GM18526 (cell line): ENCODE results near the gene FADS1.

ENCODE experiments used
- POLR2A ChIP-seq: IDR thresholded peaks from 3 replicates; pipeline ENCODE4 v1.6.1; 2011; ENCODE audit not compliant: insufficient read length; ENCODE audit errors: extremely low read depth

FADS1 gene

GRCh38 chr11:61851900-61852295, 35.1 kb upstream of the FADS1 start:
- TF ChIP-seq POLR2A: no peak

GRCh38 chr11:61851113-61851899, 34.5 kb upstream of the FADS1 start:
- TF ChIP-seq POLR2A: no peak

GRCh38 chr11:61850687-61851086, 33.9 kb upstream of the FADS1 start:
- no peak for TF ChIP-seq POLR2A

- no peak for TF ChIP-seq POLR2A
Measured at GRCh38 chr11:61848631-61849030, 31.8 kb upstream of the FADS1 start.

GRCh38 chr11:61847914-61848581, 31.2 kb upstream of the FADS1 start:
- TF ChIP-seq POLR2A: no peak

- no peak for TF ChIP-seq POLR2A
Measured at GRCh38 chr11:61846362-61847020, 29.7 kb upstream of the FADS1 start.

- TF ChIP-seq POLR2A: no peak
Measured at GRCh38 chr11:61844909-61845565, 28.2 kb upstream of the FADS1 start.

- TF ChIP-seq POLR2A: no peak
Measured at GRCh38 chr11:61842528-61842820, 25.7 kb upstream of the FADS1 start.

GRCh38 chr11:61841636-61842527, 25.1 kb upstream of the FADS1 start:
- TF ChIP-seq POLR2A: no peak

GRCh38 chr11:61840371-61840770, 23.6 kb upstream of the FADS1 start:
- TF ChIP-seq POLR2A: no peak

- no peak for TF ChIP-seq POLR2A
Measured at GRCh38 chr11:61839742-61840141, 22.9 kb upstream of the FADS1 start.

- no peak for TF ChIP-seq POLR2A
Measured at GRCh38 chr11:61838921-61839320, 22.1 kb upstream of the FADS1 start.

GRCh38 chr11:61838501-61838900, 21.7 kb upstream of the FADS1 start:
- TF ChIP-seq POLR2A: no peak

- TF ChIP-seq POLR2A: no peak
Measured at GRCh38 chr11:61837411-61838005, 20.7 kb upstream of the FADS1 start.

- no peak for TF ChIP-seq POLR2A
Measured at GRCh38 chr11:61836193-61836592, 19.4 kb upstream of the FADS1 start.
